HuH-7.5 (cell line): ENCODE measurements around the gene KPNB1.

Experiments
- DNase-seq: peaks from one replicate; pipeline ENCODE4 v3.0.0; 2011; ENCODE audit warnings: low spot score

Gene KPNB1

DNA sequence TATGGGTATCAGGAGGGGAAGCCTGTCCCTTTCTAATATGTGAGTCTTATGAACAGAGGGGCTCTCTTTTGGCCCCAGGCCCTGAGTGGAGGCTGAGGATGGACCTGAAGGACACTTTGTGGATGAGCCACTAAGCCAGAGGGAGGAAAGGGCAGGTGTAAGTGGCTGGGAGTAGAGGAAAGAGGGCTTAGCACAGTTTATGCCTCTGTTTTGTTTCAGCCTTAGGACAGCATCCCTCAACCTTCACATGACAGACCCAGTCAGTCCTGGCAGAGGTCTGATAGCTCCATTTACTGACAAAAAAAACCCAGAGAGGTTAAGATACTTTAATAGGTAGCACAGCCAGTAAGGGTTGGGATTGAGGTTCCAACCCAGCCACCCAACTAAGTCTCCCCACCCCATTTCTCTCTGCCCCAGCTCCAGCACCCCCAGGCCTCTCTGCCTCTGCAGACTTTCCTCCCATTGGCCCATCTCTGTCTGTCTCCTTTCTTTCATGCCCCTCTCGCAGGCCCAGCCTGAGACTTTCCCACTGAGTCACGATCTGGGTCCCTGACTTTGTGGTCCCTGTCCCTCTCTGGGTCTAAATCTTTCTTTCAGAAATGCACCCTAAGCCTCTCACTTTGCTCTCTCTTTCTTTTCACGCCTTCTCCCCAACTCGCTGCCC lies 78.6 kb downstream of the KPNB1 start:
- DNase-seq = no peak

GRCh38 chr17:47729476-47729875 lies 79.8 kb downstream of the KPNB1 start:
- DNase-seq = no peak

- no peak for DNase-seq
Measured at GRCh38 chr17:47730681-47731080, 81.0 kb downstream of the KPNB1 start.

DNA sequence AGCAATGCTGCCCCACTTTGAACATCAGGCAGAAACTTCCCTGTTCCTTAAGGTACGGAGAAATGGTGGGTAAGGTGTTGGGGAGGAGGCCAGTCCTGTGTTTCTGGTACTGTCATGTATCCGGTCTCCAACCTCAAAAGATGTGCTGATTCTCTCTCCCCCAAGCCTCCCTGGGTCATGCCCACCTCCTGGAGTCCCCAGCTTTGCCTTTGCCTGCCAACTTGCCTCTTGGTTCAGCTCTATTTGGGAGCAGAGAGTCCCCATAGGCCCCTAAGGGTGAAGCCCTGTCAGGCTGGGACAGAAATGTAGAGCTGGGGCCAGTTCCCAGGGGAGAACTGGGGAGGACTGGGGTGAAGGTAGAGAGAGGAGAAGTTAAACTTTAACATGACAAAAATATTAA lies 81.7 kb downstream of the KPNB1 start:
- no peak for DNase-seq

DNA sequence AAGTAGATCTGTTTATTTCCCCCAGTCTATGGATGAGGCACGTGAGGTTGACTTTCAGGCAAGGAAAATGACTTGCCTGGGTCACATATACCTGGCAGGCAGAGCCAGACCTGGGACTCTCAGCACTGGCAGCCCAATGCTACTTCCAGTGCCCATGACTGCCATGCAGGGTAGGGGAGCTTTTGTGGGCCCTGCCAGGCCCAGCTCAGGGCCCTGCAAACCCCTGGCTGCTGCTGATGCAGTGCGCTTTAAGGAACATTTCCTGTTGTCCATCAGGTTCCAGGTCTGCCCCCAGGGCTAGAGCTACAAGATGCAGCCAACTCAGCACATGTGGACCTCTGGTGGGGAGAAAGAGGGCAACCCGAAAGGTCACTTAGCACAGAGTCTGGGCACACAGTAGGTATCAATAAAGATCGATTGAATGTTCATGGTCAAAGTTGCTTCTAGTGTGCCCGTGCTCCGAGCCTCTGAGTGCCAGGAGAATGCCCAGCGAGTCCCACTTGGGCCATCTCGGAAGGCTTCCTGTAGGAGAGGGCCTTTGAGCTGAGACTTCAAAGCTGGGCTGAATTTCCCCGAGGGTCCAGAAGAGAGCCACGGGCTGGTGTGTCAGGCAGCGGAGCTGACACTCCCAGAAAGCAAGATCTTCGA lies 82.8 kb downstream of the KPNB1 start:
- DNase-seq = no peak

- peak; percentile 77 for DNase-seq
Measured at GRCh38 chr17:47733047-47733673, 83.4 kb downstream of the KPNB1 start, which contains the start of gene TBX21. Gene TBX21 (plus strand): TSS chr17:47733236. CDS start chr17:47733455, 219 bp downstream.

DNA sequence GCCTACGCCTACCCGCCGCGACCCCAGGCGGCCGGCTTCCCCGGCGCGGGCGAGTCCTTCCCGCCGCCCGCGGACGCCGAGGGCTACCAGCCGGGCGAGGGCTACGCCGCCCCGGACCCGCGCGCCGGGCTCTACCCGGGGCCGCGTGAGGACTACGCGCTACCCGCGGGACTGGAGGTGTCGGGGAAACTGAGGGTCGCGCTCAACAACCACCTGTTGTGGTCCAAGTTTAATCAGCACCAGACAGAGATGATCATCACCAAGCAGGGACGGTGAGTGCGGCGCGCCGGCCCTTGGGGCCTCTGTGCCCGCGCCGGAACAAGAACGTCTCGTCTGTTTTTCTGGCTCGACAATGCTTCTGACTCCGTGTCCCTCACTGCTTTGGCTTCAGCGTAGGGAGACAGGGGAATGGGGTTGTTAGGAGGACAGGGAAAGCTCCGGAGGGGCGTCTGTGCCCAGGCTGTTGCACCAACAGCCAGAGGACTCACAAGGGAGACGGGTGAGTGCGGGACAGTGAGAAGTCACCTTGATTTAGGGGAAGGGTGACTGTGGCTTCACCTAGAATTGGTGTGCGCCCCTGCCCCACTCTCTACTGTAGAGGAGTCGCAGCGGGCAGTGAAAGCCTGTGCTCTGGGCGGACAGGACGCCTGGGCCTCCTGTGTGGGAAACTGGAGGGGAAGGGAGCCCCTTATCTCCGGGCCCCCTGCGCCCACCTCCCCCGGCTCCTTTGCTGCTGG lies 84.1 kb downstream of the KPNB1 start:
- DNase-seq = no peak

- DNase-seq = no peak
Measured at GRCh38 chr17:47735139-47735464, 85.4 kb downstream of the KPNB1 start.
